Neural cell (in vitro differentiated cells): ENCODE data around the gene DBN1. TPM values are rescaled to one million over a fixed set of nuclear protein-coding genes. Genes with fewer than 3 reads are reported as not detected.
A peak's percentile ranks its signal among the peaks of the same experiment; 100 is the strongest.

Experiments used
- H2AFZ ChIP-seq: fragments of 200-600, 300-800 bp; sonication (generic), shearing (Covaris generic); 2 replicates; pipeline ENCODE4 v1.6.0; 2014; ENCODE audit warnings: low read depth, mild to moderate bottlenecking, antibody characterized with exemption, low read length, moderate library complexity
- H3F3A ChIP-seq: fragments of 200-600 bp; shearing (Covaris generic); 2 replicates; pipeline ENCODE4 v1.6.1; 2016; ENCODE audit warnings: mild to moderate bottlenecking, moderate library complexity, mixed read lengths, antibody characterized with exemption, low read length; ENCODE audit not compliant: insufficient read depth, poor library complexity, severe bottlenecking
- H3K27ac ChIP-seq: fragments of 200-600, 300-800 bp; sonication (generic), shearing (Covaris generic); 2 replicates; pipeline ENCODE4 v1.5.1; 2014; ENCODE audit warnings: mild to moderate bottlenecking, low read length, moderate library complexity
- H3K27me3 ChIP-seq: fragments of 300-800, 200-600 bp; sonication (generic), shearing (Covaris generic); 2 replicates; pipeline ENCODE4 v1.6.0; 2014; ENCODE audit warnings: mild to moderate bottlenecking, low read depth, low read length, moderate library complexity; ENCODE audit not compliant: insufficient read depth
- H3K36me3 ChIP-seq: fragments of 300-800, 200-600 bp; sonication (generic), shearing (Covaris generic); 2 replicates; pipeline ENCODE4 v1.5.1; 2014; ENCODE audit warnings: mild to moderate bottlenecking, antibody characterized with exemption, low read length, moderate library complexity; ENCODE audit not compliant: insufficient read depth
- H3K4me2 ChIP-seq: fragments of 300-800, 200-600 bp; sonication (generic), shearing (Covaris generic); 2 replicates; pipeline ENCODE4 v1.6.0; 2014; ENCODE audit warnings: mild to moderate bottlenecking, low read length
- H3K4me3 ChIP-seq: fragments of 300-800, 200-600 bp; sonication (generic), shearing (Covaris generic); 2 replicates; pipeline ENCODE4 v1.5.1; 2014; ENCODE audit warnings: mild to moderate bottlenecking, low read length, moderate library complexity
- H3K79me2 ChIP-seq: fragments of 200-600 bp; shearing (Covaris generic); replicated peaks from 2 replicates; pipeline ENCODE4 v1.6.0; 2014; ENCODE audit warnings: mild to moderate bottlenecking, low read length, moderate library complexity; ENCODE audit not compliant: insufficient read depth
- H3K9ac ChIP-seq: fragments of 300-800, 200-600 bp; sonication (generic), shearing (Covaris generic); 2 replicates; pipeline ENCODE4 v1.6.1; 2016; ENCODE audit warnings: mild to moderate bottlenecking, low read length, mixed read lengths
- H3K9me2 ChIP-seq: fragments of 200-600 bp; shearing (Covaris generic); 2 replicates; pipeline ENCODE4 v1.6.1; 2016; ENCODE audit warnings: mild to moderate bottlenecking, low read length, mixed read lengths; ENCODE audit not compliant: insufficient read depth
- H3K9me3 ChIP-seq: fragments of 200-600, 300-800 bp; sonication (generic), shearing (Covaris generic); 2 replicates; pipeline ENCODE4 v1.6.1; 2016; ENCODE audit warnings: mild to moderate bottlenecking, mixed run types, low read length, moderate library complexity, mixed read lengths
- H4K20me1 ChIP-seq: fragments of 200-600 bp; shearing (Covaris generic); 2 replicates; pipeline ENCODE4 v1.6.1; 2016; ENCODE audit warnings: mild to moderate bottlenecking, mixed run types; ENCODE audit not compliant: insufficient read depth
- EP300 ChIP-seq: fragments of 450-650 bp; conservative IDR thresholded peaks from 2 replicates; pipeline ENCODE4 v1.6.1; 2014; ENCODE audit warnings: antibody characterized with exemption, mild to moderate bottlenecking, moderate library complexity; ENCODE audit not compliant: poor library complexity, severe bottlenecking
- EZH2 ChIP-seq: fragments of 200-600, 300-800 bp; shearing (Covaris generic), sonication (generic); IDR thresholded peaks from 2 replicates; pipeline ENCODE4 v1.6.1; 2014; ENCODE audit warnings: antibody characterized with exemption, low read length, borderline replicate concordance, mild to moderate bottlenecking; ENCODE audit not compliant: insufficient read depth, poor library complexity, severe bottlenecking
- MXI1 ChIP-seq: fragments of 450-650 bp; conservative IDR thresholded peaks from 2 replicates; pipeline ENCODE4 v1.6.1; 2014; ENCODE audit warnings: antibody characterized with exemption, mild to moderate bottlenecking; ENCODE audit not compliant: poor library complexity, severe bottlenecking
- POLR2AphosphoS5 ChIP-seq: IDR thresholded peaks from 2 replicates; pipeline ENCODE4 v1.6.1; 2012
- RAD21 ChIP-seq: fragments of 450-650 bp; conservative IDR thresholded peaks from 2 replicates; pipeline ENCODE4 v1.6.1; 2014; ENCODE audit warnings: antibody characterized with exemption, mild to moderate bottlenecking, moderate library complexity
- SMC3 ChIP-seq: fragments of 450-650 bp; conservative IDR thresholded peaks from 2 replicates; pipeline ENCODE4 v1.6.1; 2014; ENCODE audit warnings: antibody characterized with exemption, mild to moderate bottlenecking, moderate library complexity; ENCODE audit not compliant: poor library complexity
- TAF1 ChIP-seq: IDR thresholded peaks from 2 replicates; pipeline ENCODE4 v1.6.1; 2012; ENCODE audit warnings: low read depth
- polyA plus RNA-seq: library from polyadenylated mRNA; depleted of rRNA; stranded (reverse); fragments of >200 nt; gene quantifications from 2 replicates; pipeline ENCODE4 v1.2.3, GENCODE V29; 2014
- TF ChIP-seq, protein P1 (sequence below): fragments of 450-650 bp; IDR thresholded peaks from 2 replicates; pipeline ENCODE4 v1.5.1; 2014; ENCODE audit warnings: antibody characterized with exemption, mild to moderate bottlenecking, moderate library complexity; ENCODE audit not compliant: poor library complexity, severe bottlenecking
- TF ChIP-seq, protein P2 (sequence below): IDR thresholded peaks from 2 replicates; pipeline ENCODE4 v1.6.1; 2012; ENCODE audit warnings: borderline replicate concordance

DBN1 gene
- polyA plus RNA-seq, 1 donor from 2014 or later: 319 TPM

DNA sequence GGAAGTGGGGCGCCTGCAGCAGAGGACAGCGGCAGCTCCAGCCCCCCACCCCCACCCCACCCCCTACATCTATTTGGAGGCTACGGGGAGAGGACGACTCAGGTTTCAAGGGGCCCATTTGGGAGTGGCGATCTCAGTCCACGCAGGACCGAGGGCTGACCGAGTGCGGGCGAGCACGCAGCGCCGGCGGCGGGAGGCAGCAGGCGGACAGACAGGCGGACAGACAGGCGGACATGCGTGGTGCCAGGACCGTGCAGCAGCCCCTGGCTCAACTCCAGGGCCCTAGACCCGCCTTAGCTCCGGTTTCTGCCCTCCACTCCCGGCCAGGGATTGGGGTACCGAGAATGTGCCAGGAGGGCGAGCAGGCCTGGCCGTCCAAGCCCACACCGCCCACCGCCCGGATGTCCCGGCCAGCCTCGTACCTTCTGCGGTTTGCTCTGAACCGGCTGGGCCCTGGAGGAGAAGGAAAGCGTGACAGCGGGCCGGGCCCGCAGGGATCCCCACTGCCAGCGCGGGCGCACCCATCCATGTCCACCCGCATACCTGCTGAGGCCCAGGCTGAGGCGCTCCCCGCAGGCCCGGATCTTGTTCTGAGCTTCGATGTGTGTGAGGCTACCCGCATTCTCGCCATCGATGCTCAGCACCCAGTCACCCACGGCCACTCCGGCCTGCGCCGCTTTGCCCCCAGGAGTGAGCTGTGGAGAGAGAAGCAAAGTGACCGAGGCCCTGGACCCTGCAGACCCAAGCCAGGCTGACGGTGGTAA, 18.7 kb upstream of the DBN1 start:
- Histone ChIP-seq H3K36me3 (no peaks in the 10 kb centered on the region), H3K79me2 (peaks cover 16% of the 10 kb centered on the region), H2AFZ (no peak overlapping the region), H3K9me2 (no peaks in the 10 kb centered on the region), H3K4me2 (no peak overlapping the region), H3K27ac (no peak overlapping the region), H3K9me3 (no peaks in the 10 kb centered on the region), H4K20me1 (no peaks in the 10 kb centered on the region), H3K4me3 (no peak overlapping the region), H3K9ac (no peak overlapping the region), H3F3A (no peaks in the 10 kb centered on the region), H3K27me3 (no peaks in the 10 kb centered on the region)
- no peak for TF ChIP-seq TAF1
- no peak for TF ChIP-seq MXI1
- no peak for TF ChIP-seq EZH2
- TF ChIP-seq, protein P1, sequence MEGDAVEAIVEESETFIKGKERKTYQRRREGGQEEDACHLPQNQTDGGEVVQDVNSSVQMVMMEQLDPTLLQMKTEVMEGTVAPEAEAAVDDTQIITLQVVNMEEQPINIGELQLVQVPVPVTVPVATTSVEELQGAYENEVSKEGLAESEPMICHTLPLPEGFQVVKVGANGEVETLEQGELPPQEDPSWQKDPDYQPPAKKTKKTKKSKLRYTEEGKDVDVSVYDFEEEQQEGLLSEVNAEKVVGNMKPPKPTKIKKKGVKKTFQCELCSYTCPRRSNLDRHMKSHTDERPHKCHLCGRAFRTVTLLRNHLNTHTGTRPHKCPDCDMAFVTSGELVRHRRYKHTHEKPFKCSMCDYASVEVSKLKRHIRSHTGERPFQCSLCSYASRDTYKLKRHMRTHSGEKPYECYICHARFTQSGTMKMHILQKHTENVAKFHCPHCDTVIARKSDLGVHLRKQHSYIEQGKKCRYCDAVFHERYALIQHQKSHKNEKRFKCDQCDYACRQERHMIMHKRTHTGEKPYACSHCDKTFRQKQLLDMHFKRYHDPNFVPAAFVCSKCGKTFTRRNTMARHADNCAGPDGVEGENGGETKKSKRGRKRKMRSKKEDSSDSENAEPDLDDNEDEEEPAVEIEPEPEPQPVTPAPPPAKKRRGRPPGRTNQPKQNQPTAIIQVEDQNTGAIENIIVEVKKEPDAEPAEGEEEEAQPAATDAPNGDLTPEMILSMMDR: no peak
- TF ChIP-seq RAD21: no peak
- TF ChIP-seq, protein P2, sequence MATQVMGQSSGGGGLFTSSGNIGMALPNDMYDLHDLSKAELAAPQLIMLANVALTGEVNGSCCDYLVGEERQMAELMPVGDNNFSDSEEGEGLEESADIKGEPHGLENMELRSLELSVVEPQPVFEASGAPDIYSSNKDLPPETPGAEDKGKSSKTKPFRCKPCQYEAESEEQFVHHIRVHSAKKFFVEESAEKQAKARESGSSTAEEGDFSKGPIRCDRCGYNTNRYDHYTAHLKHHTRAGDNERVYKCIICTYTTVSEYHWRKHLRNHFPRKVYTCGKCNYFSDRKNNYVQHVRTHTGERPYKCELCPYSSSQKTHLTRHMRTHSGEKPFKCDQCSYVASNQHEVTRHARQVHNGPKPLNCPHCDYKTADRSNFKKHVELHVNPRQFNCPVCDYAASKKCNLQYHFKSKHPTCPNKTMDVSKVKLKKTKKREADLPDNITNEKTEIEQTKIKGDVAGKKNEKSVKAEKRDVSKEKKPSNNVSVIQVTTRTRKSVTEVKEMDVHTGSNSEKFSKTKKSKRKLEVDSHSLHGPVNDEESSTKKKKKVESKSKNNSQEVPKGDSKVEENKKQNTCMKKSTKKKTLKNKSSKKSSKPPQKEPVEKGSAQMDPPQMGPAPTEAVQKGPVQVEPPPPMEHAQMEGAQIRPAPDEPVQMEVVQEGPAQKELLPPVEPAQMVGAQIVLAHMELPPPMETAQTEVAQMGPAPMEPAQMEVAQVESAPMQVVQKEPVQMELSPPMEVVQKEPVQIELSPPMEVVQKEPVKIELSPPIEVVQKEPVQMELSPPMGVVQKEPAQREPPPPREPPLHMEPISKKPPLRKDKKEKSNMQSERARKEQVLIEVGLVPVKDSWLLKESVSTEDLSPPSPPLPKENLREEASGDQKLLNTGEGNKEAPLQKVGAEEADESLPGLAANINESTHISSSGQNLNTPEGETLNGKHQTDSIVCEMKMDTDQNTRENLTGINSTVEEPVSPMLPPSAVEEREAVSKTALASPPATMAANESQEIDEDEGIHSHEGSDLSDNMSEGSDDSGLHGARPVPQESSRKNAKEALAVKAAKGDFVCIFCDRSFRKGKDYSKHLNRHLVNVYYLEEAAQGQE: no peak
- no peak for TF ChIP-seq POLR2AphosphoS5
- no peak for TF ChIP-seq SMC3
- TF ChIP-seq EP300: no peak

DNA sequence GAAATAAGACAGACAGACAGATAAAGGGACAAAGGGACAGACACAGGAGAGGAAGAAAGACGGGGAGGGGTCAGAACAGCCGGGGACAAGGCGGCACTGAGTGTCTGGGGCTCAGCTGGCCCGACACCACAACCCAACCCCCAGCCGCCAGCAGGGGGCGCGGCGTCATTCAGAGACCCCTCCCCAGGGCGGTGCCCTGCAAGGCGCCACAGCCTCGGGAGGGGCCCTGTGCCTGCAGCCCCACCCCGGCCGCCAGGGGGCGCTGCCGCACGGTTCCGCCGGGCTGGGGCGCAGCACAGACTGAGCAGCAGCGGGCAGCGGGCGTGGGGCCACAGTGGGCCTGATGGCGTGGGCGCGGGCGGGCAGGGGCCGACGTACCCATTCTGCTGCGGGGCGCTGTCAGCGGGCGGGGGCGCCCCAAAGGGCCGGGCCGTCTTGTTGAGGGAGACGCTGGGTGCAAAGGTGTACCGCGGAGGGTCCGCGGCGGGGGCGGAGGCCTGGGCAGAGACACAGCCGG, 18.1 kb upstream of the DBN1 start:
- H2AFZ ChIP-seq: no peak overlapping the region
- H3K9ac ChIP-seq: no peak overlapping the region
- no peaks in the 10 kb centered on the region for H3K36me3 ChIP-seq
- no peaks in the 10 kb centered on the region for H3K9me2 ChIP-seq
- no peak overlapping the region for H3K27ac ChIP-seq
- no peak overlapping the region for H3K4me2 ChIP-seq
- no peak overlapping the region for H3K4me3 ChIP-seq
- no peaks in the 10 kb centered on the region for H3K9me3 ChIP-seq
- peaks cover 11% of the 10 kb centered on the region for H3K79me2 ChIP-seq
- no peaks in the 10 kb centered on the region for H4K20me1 ChIP-seq
- no peaks in the 10 kb centered on the region for H3K27me3 ChIP-seq
- TF ChIP-seq MXI1 (no peak), SMC3 (no peak), EP300 (no peak)
- TF ChIP-seq, protein P1: peak; percentile 61
- TF ChIP-seq, protein P2: no peak
- no peaks in the 10 kb centered on the region for H3F3A ChIP-seq
